DMS79 treated with DMSO at 0.1 percent for 48 hours (cell line): ENCODE measurements around the gene ZNF628.

Experiments
- DNase-seq: peaks from one replicate; lab custom pipeline; 2025; lab: John Stamatoyannopoulos, UW

The ZNF628 gene

GRCh38 chr19:55465460-55466240 is 10.8 kb upstream of the ZNF628 start:
- DNase-seq, result no peak

- no peak for DNase-seq
These were observed 10.2 kb upstream of the ZNF628 start for GRCh38 chr19:55466241-55466614.

GRCh38 chr19:55467236-55468053 is 9.0 kb upstream of the ZNF628 start:
- DNase-seq, result no peak

GRCh38 chr19:55468054-55468393 is 8.4 kb upstream of the ZNF628 start:
- DNase-seq, result no peak

- no peak for DNase-seq
These were observed 5.2 kb upstream of the ZNF628 start for GRCh38 chr19:55471266-55471665.

GRCh38 chr19:55472463-55472862 is 4.0 kb upstream of the ZNF628 start:
- no peak for DNase-seq

GRCh38 chr19:55473225-55474012 is 3.0 kb upstream of the ZNF628 start:
- no peak for DNase-seq

- DNase-seq, result no peak
These were observed 1.9 kb upstream of the ZNF628 start for GRCh38 chr19:55474269-55475265.

- no peak for DNase-seq
These were observed 1.5 kb downstream of the ZNF628 start for GRCh38 chr19:55477905-55478304.

GRCh38 chr19:55478364-55478763 is 1.9 kb downstream of the ZNF628 start:
- no peak for DNase-seq

- DNase-seq, result no peak
These were observed 2.6 kb downstream of the ZNF628 start for GRCh38 chr19:55479045-55479444.

GRCh38 chr19:55479451-55480230 is 3.2 kb downstream of the ZNF628 start:
- DNase-seq, result no peak

- no peak for DNase-seq
These were observed 4.9 kb downstream of the ZNF628 start for GRCh38 chr19:55481148-55481793.

- DNase-seq, result no peak
These were observed 5.4 kb downstream of the ZNF628 start for GRCh38 chr19:55481794-55482155.

- no peak for DNase-seq
These were observed 5.9 kb downstream of the ZNF628 start for GRCh38 chr19:55482156-55482961.

- DNase-seq, result no peak
These were observed 6.7 kb downstream of the ZNF628 start for GRCh38 chr19:55482967-55483705.

GRCh38 chr19:55483706-55484592 is 7.5 kb downstream of the ZNF628 start:
- DNase-seq, result no peak
